Measurements from ENCODE around the gene RS1.

Gene RS1

GRCh38 chrX:18596096-18596495, 75.8 kb downstream of the RS1 start:
- DNase-seq (ENCODE audit: extremely low read depth, insufficient read length): no peak
- TF ChIP-seq CTCF (IDR thresholded peaks at IDR 0.05; ENCODE audit: insufficient read depth, low read length, poor library complexity, severe bottlenecking): no peak
- H3K27me3 ChIP-seq (replicated peaks; ENCODE audit: control insufficient read depth, insufficient read depth, low read length): no peaks in the 10 kb centered on the region
- no peak overlapping the region for H3K4me3 ChIP-seq (replicated peaks; ENCODE audit: low read depth, low read length)
- H3K36me3 ChIP-seq (ENCODE audit: control insufficient read depth, insufficient read depth, low read length): no peaks in the 10 kb centered on the region

- no peaks in the 10 kb centered on the region for H3K27me3 ChIP-seq (replicated peaks; ENCODE audit: control insufficient read depth, insufficient read depth, low read length)
- no peak for DNase-seq (ENCODE audit: extremely low read depth, insufficient read length)
- no peak for TF ChIP-seq CTCF (IDR thresholded peaks at IDR 0.05; ENCODE audit: insufficient read depth, low read length, poor library complexity, severe bottlenecking)
Measured at GRCh38 chrX:18594079-18594478, 77.8 kb downstream of the RS1 start.

GRCh38 chrX:18591834-18592233, 80.1 kb downstream of the RS1 start:
- Histone ChIP-seq H3K36me3 (ENCODE audit: control insufficient read depth, insufficient read depth, low read length) (no peaks in the 10 kb centered on the region), H3K27me3 (replicated peaks; ENCODE audit: control insufficient read depth, insufficient read depth, low read length) (no peaks in the 10 kb centered on the region), H3K4me3 (replicated peaks; ENCODE audit: low read depth, low read length) (no peak overlapping the region)
- no peak for DNase-seq (ENCODE audit: extremely low read depth, insufficient read length)
- TF ChIP-seq CTCF (IDR thresholded peaks at IDR 0.05; ENCODE audit: insufficient read depth, low read length, poor library complexity, severe bottlenecking): no peak

More at GRCh38 chrX:18594079-18594478, 77.8 kb downstream of the RS1 start:
- no peaks in the 10 kb centered on the region for H3K36me3 ChIP-seq (ENCODE audit: control insufficient read depth, insufficient read depth, low read length)
- H3K4me3 ChIP-seq (replicated peaks; ENCODE audit: low read depth, low read length): no peak overlapping the region
